SK-N-SH (cell line): ENCODE measurements around the gene LIX1. TPM values are rescaled to one million over a fixed set of nuclear protein-coding genes. Genes with fewer than 3 reads are reported as not detected.

Source experiments
- CTCF ChIA-PET: fragments of 300-600, 350-600 bp; formaldehyde crosslinking; extraction: SDS; loops from one replicate; lab custom pipeline; 2021; lab: Yijun Ruan, JAX
- POLR2A ChIA-PET: fragments of 350-600 bp; sonication (Branson Sonifier 250); formaldehyde crosslinking; extraction: SDS; loops from one replicate; lab custom pipeline; 2020; ENCODE audit warnings: antibody characterized with exemption, inconsistent platforms; lab: Yijun Ruan, JAX
- DNase-seq: peaks from one replicate; pipeline ENCODE4 v3.0.0; 2012
- H2AFZ ChIP-seq: fragments of 200-600 bp; sonication (generic); 2 replicates; pipeline ENCODE4 v1.8.1; 2016; ENCODE audit warnings: antibody characterized with exemption, mild to moderate bottlenecking, low read depth
- H3F3A ChIP-seq: fragments of 200-600 bp; sonication (generic); replicated peaks from 2 replicates; pipeline ENCODE3; 2016; ENCODE audit warnings: antibody characterized with exemption, mild to moderate bottlenecking; ENCODE audit not compliant: insufficient read depth
- H3K27ac ChIP-seq, 2 experiments: fragments of 200-500 bp in 1 of 2; fragments of 200-600 bp in 1 of 2; sonication (Bioruptor generic) in 1 of 2; sonication (generic), shearing (Covaris generic) in 1 of 2; 2 replicates each; pipeline versions ENCODE4 v1.5.1 to v1.6.1; 2014 to 2016; ENCODE audit warnings: low read depth in 2 of 2, inconsistent platforms in 1 of 2, low read length in 1 of 2, mild to moderate bottlenecking in 1 of 2, mixed read lengths in 1 of 2
- H3K27me3 ChIP-seq: fragments of 200-600 bp; sonication (generic), shearing (Covaris generic); 2 replicates; pipeline ENCODE4 v1.6.1; 2016; ENCODE audit warnings: mixed run types; ENCODE audit not compliant: insufficient read depth
- H3K36me3 ChIP-seq, 2 experiments: fragments of 200-500 bp in 1 of 2; fragments of 200-600 bp in 1 of 2; sonication (Bioruptor generic) in 1 of 2; sonication (generic) in 1 of 2; replicated peaks in 1 of 2; 2 replicates each; pipeline versions ENCODE3 to v1.5.1; 2014 to 2016; ENCODE audit warnings: low read length in 1 of 2, mild to moderate bottlenecking in 1 of 2; ENCODE audit not compliant: insufficient read depth in 2 of 2, control insufficient read depth in 1 of 2
- H3K4me1 ChIP-seq, 2 experiments: fragments of 200-500 bp in 1 of 2; fragments of 200-600 bp in 1 of 2; sonication (Bioruptor generic) in 1 of 2; sonication (generic), shearing (Covaris generic) in 1 of 2; 2 replicates each; pipeline versions ENCODE4 v1.5.1 to v1.6.1; 2014 to 2016; ENCODE audit warnings: low read depth in 1 of 2, low read length in 1 of 2, mixed run types in 1 of 2; ENCODE audit not compliant: insufficient read depth in 2 of 2, control insufficient read depth in 1 of 2
- H3K4me2 ChIP-seq: fragments of 200-600 bp; sonication (generic), shearing (Covaris generic); 2 replicates; pipeline ENCODE4 v1.6.1; 2017; ENCODE audit warnings: mixed run types
- H3K4me3 ChIP-seq, 2 experiments: fragments of 200-500 bp in 1 of 2; fragments of 200-600 bp in 1 of 2; sonication (Bioruptor generic) in 1 of 2; sonication (generic), shearing (Covaris generic) in 1 of 2; 2 replicates each; pipeline versions ENCODE4 v1.5.1 to v1.8.1; 2014 to 2016; ENCODE audit warnings: low read depth in 2 of 2, inconsistent platforms in 1 of 2, low read length in 1 of 2, mild to moderate bottlenecking in 1 of 2, mixed read lengths in 1 of 2, moderate library complexity in 1 of 2
- H3K79me2 ChIP-seq: fragments of 200-600 bp; sonication (generic); 2 replicates; pipeline ENCODE4 v1.8.1; 2017; ENCODE audit warnings: mild to moderate bottlenecking; ENCODE audit not compliant: insufficient read depth
- H3K9ac ChIP-seq: fragments of 200-600 bp; sonication (generic); 2 replicates; pipeline ENCODE4 v1.6.1; 2017; ENCODE audit warnings: mixed run types
- H3K9me2 ChIP-seq: fragments of 200-600 bp; sonication (generic); 2 replicates; pipeline ENCODE4 v1.6.1; 2017; ENCODE audit warnings: mixed run types
- H3K9me3 ChIP-seq: fragments of 200-600 bp; sonication (generic); 2 replicates; pipeline ENCODE4 v1.6.1; 2017; ENCODE audit warnings: mixed run types, mild to moderate bottlenecking, moderate library complexity
- H4K20me1 ChIP-seq: fragments of 200-600 bp; sonication (generic); 2 replicates; pipeline ENCODE4 v1.6.1; 2017; ENCODE audit warnings: mild to moderate bottlenecking, mixed run types; ENCODE audit not compliant: insufficient read depth
- CHD2 ChIP-seq: fragments of 150-350 bp; IDR thresholded peaks from 2 replicates; pipeline ENCODE4 v1.6.1; 2018; ENCODE audit warnings: low read length; ENCODE audit not compliant: partially characterized antibody
- EP300 ChIP-seq, 2 experiments: IDR thresholded peaks; 2 replicates each; pipeline versions ENCODE4 v1.4.0 to v1.6.1; 2012; ENCODE audit warnings: borderline replicate concordance in 1 of 2, low read depth in 1 of 2, low read length in 1 of 2
- FOSL2 ChIP-seq: IDR thresholded peaks from 2 replicates; pipeline ENCODE4 v1.4.0; 2012; ENCODE audit warnings: low read depth, mild to moderate bottlenecking, moderate library complexity, borderline replicate concordance
- FOXJ3 ChIP-seq: sonication (generic); formaldehyde crosslinking; IDR thresholded peaks from 2 replicates; pipeline ENCODE4 v1.5.1; 2020; ENCODE audit warnings: mild to moderate bottlenecking, missing genetic modification reagents
- GATA2 ChIP-seq: sonication (generic); formaldehyde crosslinking; IDR thresholded peaks from 2 replicates; pipeline ENCODE4 v1.5.0; 2020; ENCODE audit warnings: mild to moderate bottlenecking, missing genetic modification reagents
- RAD21 ChIP-seq: IDR thresholded peaks from 2 replicates; pipeline ENCODE4 v1.6.1; 2012; ENCODE audit warnings: mild to moderate bottlenecking, low read length
- TEAD4 ChIP-seq: IDR thresholded peaks from 2 replicates; pipeline ENCODE4 v1.4.0; 2012; ENCODE audit warnings: mild to moderate bottlenecking, borderline replicate concordance; ENCODE audit not compliant: insufficient read depth
- WGBS: methylation state at CpG from one replicate; pipeline ENCODE4 v1.1.6; 2017; ENCODE audit warnings: low lambda C conversion rate; 5-methylcytosine and 5-hydroxymethylcytosine counted together
- polyA plus RNA-seq, 3 experiments: library from polyadenylated mRNA; depleted of rRNA; stranded (reverse); fragments of >200 nt; gene quantifications; 2 replicates each; pipeline ENCODE4 v1.2.3, GENCODE V29; 2012
- TF ChIP-seq, protein P1 (sequence below): fragments of 200-600 bp; sonication (generic); IDR thresholded peaks from 2 replicates; pipeline ENCODE4 v1.6.1; 2017; ENCODE audit warnings: antibody characterized with exemption, mild to moderate bottlenecking, moderate library complexity
- TF ChIP-seq, protein P2 (sequence below): IDR thresholded peaks from 2 replicates; pipeline ENCODE4 v1.6.1; 2012; ENCODE audit warnings: mild to moderate bottlenecking, low read depth, low read length, moderate library complexity
- TF ChIP-seq, protein P3 (sequence below): IDR thresholded peaks from 2 replicates; pipeline ENCODE4 v1.4.0; 2012; ENCODE audit warnings: low read depth

Gene LIX1
- polyA plus RNA-seq, 1 of the 3 experiments (the other 2 are of a cell fraction) = not detected

DNA sequence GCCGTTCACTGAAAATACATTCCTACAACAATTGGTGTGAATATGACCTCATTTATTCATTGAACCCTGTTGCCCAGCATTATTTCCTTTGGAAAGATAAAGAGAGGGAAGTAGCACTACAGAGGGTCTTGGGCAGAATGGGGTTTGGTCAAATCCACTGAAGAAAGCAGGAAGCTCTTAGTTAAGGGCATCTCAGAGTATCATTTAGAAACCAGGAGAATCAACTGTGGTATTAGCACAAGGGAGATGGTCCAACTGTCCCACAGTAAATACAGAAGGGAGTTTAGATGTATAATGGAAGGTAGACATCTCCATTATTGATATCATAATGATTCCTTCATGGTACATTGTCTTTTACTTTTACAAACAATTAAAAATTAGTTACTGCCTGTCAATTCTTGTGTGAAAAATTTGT lies 47.1 kb downstream of the LIX1 start:
- H3F3A ChIP-seq = no peaks in the 10 kb centered on the region
- WGBS = 86% methylated on average over 1 of the region's 1 CpG
- H3K4me1 ChIP-seq = no peaks in the 10 kb centered on the region; a peak in 2 of 4 replicates
- H3K4me2 ChIP-seq = no peak overlapping the region
- ChIA-PET POLR2A (no interaction called here), CTCF (no interaction called here)
- H3K79me2 ChIP-seq = no peaks in the 10 kb centered on the region
- no peaks in the 10 kb centered on the region for H4K20me1 ChIP-seq
- no peaks in the 10 kb centered on the region for H3K9me3 ChIP-seq
- no peaks in the 10 kb centered on the region for H3K9me2 ChIP-seq
- no peak overlapping the region for H3K27ac ChIP-seq
- no peak overlapping the region for H3K4me3 ChIP-seq
- no peaks in the 10 kb centered on the region for H3K36me3 ChIP-seq
- H3K27me3 ChIP-seq = no peaks in the 10 kb centered on the region
- no peak overlapping the region for H3K9ac ChIP-seq
- DNase-seq = no peak
- TF ChIP-seq RAD21 (no peak), EP300 (IDR thresholded peaks at IDR 0.05; ENCODE audit: borderline replicate concordance in 1 of 2, low read depth in 1 of 2, low read length in 1 of 2) (no peak), CHD2 (no peak), FOSL2 (no peak), FOXJ3 (CRISPR knock-in tag) (no peak), GATA2 (CRISPR knock-in tag) (no peak), TEAD4 (no peak)
- TF ChIP-seq, protein P1, sequence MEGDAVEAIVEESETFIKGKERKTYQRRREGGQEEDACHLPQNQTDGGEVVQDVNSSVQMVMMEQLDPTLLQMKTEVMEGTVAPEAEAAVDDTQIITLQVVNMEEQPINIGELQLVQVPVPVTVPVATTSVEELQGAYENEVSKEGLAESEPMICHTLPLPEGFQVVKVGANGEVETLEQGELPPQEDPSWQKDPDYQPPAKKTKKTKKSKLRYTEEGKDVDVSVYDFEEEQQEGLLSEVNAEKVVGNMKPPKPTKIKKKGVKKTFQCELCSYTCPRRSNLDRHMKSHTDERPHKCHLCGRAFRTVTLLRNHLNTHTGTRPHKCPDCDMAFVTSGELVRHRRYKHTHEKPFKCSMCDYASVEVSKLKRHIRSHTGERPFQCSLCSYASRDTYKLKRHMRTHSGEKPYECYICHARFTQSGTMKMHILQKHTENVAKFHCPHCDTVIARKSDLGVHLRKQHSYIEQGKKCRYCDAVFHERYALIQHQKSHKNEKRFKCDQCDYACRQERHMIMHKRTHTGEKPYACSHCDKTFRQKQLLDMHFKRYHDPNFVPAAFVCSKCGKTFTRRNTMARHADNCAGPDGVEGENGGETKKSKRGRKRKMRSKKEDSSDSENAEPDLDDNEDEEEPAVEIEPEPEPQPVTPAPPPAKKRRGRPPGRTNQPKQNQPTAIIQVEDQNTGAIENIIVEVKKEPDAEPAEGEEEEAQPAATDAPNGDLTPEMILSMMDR = no peak
- TF ChIP-seq, protein P2, sequence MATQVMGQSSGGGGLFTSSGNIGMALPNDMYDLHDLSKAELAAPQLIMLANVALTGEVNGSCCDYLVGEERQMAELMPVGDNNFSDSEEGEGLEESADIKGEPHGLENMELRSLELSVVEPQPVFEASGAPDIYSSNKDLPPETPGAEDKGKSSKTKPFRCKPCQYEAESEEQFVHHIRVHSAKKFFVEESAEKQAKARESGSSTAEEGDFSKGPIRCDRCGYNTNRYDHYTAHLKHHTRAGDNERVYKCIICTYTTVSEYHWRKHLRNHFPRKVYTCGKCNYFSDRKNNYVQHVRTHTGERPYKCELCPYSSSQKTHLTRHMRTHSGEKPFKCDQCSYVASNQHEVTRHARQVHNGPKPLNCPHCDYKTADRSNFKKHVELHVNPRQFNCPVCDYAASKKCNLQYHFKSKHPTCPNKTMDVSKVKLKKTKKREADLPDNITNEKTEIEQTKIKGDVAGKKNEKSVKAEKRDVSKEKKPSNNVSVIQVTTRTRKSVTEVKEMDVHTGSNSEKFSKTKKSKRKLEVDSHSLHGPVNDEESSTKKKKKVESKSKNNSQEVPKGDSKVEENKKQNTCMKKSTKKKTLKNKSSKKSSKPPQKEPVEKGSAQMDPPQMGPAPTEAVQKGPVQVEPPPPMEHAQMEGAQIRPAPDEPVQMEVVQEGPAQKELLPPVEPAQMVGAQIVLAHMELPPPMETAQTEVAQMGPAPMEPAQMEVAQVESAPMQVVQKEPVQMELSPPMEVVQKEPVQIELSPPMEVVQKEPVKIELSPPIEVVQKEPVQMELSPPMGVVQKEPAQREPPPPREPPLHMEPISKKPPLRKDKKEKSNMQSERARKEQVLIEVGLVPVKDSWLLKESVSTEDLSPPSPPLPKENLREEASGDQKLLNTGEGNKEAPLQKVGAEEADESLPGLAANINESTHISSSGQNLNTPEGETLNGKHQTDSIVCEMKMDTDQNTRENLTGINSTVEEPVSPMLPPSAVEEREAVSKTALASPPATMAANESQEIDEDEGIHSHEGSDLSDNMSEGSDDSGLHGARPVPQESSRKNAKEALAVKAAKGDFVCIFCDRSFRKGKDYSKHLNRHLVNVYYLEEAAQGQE = no peak
- TF ChIP-seq, protein P3, sequence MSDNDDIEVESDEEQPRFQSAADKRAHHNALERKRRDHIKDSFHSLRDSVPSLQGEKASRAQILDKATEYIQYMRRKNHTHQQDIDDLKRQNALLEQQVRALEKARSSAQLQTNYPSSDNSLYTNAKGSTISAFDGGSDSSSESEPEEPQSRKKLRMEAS = no peak
- H2AFZ ChIP-seq = 0 out of 2 replicates have a peak overlapping the region, but pooled peaks have one; percentile 14
